Stomach smooth muscle (tissue), 2 donors: Measurements from ENCODE around the gene AGER.
"Not testable (repeated sequence)": the region's sequence is repeated elsewhere in the genome, so short reads cannot be mapped to it uniquely, and the experiment has no call there.

Experiments
- H3K27ac ChIP-seq: one replicate; pipeline ENCODE4 v1.7.0; 2013; ENCODE audit warnings: mild to moderate bottlenecking, low read length, inconsistent platforms
- H3K27me3 ChIP-seq, 2 donors: one replicate each; pipeline ENCODE4 v1.7.0; 2013; ENCODE audit warnings: low read length in 2 of 2; ENCODE audit not compliant: insufficient read depth in 2 of 2, control insufficient read depth in 1 of 2
- H3K36me3 ChIP-seq, 2 donors: one replicate each; pipeline ENCODE4 v1.7.0; 2013; ENCODE audit warnings: low read length in 2 of 2; ENCODE audit not compliant: control insufficient read depth in 2 of 2, insufficient read depth in 2 of 2
- H3K4me1 ChIP-seq: one replicate; pipeline ENCODE4 v1.7.0; 2013; ENCODE audit warnings: low read length; ENCODE audit not compliant: control insufficient read depth, insufficient read depth
- H3K4me3 ChIP-seq, 2 donors: one replicate each; pipeline ENCODE4 v1.7.0; 2013; ENCODE audit warnings: low read length in 2 of 2
- H3K9ac ChIP-seq, 2 donors: one replicate each; pipeline ENCODE4 v1.7.0; 2013; ENCODE audit warnings: low read length in 2 of 2, mild to moderate bottlenecking in 1 of 2
- H3K9me3 ChIP-seq, 2 donors: one replicate each; pipeline ENCODE4 v1.7.0; 2013; ENCODE audit warnings: low read length in 2 of 2; ENCODE audit not compliant: control insufficient read depth in 2 of 2
- donor health status: healthy.
- donor health status: Pancreatic carcinoma.

The AGER gene

GRCh38 chr6:32146687-32147086 lies 37.4 kb downstream of the AGER start:
- Histone ChIP-seq H3K4me1 (peaks cover 20% of the 10 kb centered on the region), H3K4me3 (no peak overlapping the region), H3K9me3 (no peaks in the 10 kb centered on the region), H3K36me3 (peaks cover 3 to 5% of the 10 kb centered on the region in 2 donors), H3K27me3 (no peaks in the 10 kb centered on the region), H3K9ac (no peak overlapping the region), H3K27ac (no peak overlapping the region)

- Histone ChIP-seq H3K36me3 (peaks cover 3 to 5% of the 10 kb centered on the region in 2 donors), H3K27ac (no peak overlapping the region), H3K4me1 (peaks cover 17% of the 10 kb centered on the region), H3K9ac (no peak overlapping the region), H3K9me3 (no peaks in the 10 kb centered on the region), H3K4me3 (no peak overlapping the region), H3K27me3 (no peaks in the 10 kb centered on the region)
Observed at GRCh38 chr6:32146287-32146686, 37.8 kb downstream of the AGER start.

DNA sequence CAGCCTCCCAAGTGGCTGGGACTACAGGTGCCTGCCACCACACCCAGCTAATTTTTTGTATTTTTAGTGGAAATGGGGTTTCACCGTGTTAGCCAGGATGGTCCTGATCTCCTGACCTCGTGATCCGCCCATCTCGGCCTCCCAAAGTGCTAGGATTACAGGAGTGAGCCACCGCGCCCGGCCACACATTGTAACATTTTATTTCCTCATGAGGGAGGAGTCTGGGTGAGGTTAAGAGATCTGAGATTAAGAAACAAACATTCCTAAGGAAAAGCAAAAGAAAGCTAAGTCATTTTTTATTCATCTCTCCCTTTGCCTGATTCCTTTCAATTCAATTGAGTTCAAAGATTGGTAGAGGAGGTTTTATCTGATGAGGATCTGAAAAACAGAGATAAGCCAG lies 39.8 kb downstream of the AGER start:
- not testable (repeated sequence) for H3K4me1 ChIP-seq, H3K27ac ChIP-seq, H3K36me3 ChIP-seq, H3K9me3 ChIP-seq, H3K27me3 ChIP-seq, H3K9ac ChIP-seq, H3K4me3 ChIP-seq

DNA sequence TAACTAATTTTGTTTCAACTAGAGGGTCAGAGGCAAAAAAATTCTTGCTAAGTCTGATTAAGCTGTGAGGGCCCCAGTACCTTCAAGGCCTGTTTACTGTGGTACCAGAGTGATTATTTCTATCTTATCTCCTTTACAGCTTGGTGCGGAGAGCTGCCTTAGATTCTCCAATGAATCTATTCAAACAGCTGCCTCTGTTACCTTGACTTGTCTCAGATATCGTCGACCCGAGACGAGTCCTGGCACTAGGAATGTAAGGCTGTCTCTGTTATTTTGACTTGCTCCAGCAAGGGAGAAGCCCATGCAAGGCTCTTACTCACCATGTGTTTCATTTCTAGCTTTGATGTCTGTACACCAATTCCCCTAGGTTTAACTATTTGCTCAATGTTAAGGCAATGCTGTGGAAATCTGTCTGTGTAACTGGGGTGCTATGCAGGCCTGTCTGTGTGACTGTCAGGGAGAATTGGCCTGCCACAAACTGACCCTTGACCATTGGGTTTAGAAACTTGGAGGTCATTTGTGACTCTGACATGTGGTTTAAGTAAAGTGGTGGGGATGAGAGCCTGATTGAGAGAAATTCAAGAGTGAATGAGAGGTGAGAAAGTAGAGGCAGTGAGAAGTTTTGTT lies 43.5 kb downstream of the AGER start:
- Histone ChIP-seq H3K9ac (no peak overlapping the region), H3K27ac (no peak overlapping the region), H3K27me3 (no peaks in the 10 kb centered on the region)

DNA sequence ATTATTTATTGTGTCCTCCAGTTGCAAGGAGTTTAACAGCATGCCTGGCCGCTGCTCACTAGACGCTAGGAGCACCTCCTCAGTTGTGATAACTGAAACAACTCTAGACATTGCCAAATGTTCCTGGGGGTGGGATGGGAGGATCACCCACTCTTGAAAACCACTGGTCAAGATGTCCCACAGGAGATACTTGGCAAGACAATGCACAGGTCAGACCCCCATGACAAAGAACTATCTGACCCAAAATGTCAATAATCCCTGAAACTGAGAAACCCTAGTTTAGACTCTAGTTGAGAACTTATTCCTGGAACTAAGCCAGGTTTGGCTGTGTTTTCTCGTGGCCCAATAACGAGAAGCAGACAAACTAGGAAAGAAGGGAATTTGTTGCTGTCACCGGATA lies 44.5 kb downstream of the AGER start:
- Histone ChIP-seq H3K4me3 (no peak overlapping the region), H3K27me3 (no peaks in the 10 kb centered on the region), H3K36me3 (no peaks in the 10 kb centered on the region), H3K27ac (no peak overlapping the region), H3K4me1 (no peaks in the 10 kb centered on the region), H3K9me3 (no peaks in the 10 kb centered on the region), H3K9ac (no peak overlapping the region)

More for the DNA sequence above, 43.5 kb downstream of the AGER start:
- Histone ChIP-seq H3K4me1 (no peaks in the 10 kb centered on the region), H3K36me3 (no peaks in the 10 kb centered on the region), H3K4me3 (no peak overlapping the region), H3K9me3 (no peaks in the 10 kb centered on the region)

DNA sequence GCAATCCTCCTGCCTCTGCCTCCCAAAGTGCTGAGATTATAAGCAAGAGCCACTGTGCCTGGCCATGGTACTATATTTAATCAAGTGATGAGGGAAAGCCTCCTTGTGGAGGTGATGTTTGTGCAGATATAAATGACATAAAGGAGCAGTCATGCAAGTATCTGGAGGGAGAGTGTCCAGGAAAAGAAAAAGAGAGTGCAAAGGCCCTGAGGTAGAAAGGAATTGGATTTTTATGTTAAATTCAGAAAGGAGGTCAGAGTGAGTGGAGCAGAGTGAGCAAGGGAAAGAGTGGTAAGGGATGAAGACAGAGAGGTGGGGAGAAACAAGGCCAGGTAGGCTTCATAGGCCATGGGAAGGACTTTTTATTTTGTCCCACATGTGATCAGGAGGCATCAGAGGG lies 46.6 kb downstream of the AGER start:
- Histone ChIP-seq H3K4me1 (no peaks in the 10 kb centered on the region), H3K9me3 (no peaks in the 10 kb centered on the region), H3K27me3 (no peaks in the 10 kb centered on the region), H3K36me3 (no peaks in the 10 kb centered on the region), H3K9ac (no peak overlapping the region), H3K27ac (no peak overlapping the region), H3K4me3 (no peak overlapping the region)

DNA sequence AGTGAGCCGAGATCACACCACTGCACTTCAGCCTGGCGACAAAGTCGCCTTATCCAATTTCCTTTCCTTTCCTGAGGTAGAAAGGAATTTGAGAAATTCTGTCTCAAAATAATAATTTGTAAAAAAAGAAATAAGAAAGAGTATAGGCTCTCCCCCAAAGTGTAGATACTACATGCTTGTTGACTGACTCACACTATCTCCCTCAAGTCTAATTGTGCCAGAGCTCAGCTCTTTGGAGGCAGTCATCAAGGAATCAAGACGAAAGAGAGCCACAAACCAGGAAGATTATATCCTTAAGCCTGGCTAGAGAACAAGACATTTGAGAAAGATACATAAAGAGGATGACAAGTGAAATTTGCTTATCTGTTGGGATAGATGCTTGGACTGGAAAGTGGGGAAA lies 50.3 kb downstream of the AGER start:
- H3K36me3 ChIP-seq: no peaks in the 10 kb centered on the region
- no peak overlapping the region for H3K4me3 ChIP-seq
- no peak overlapping the region for H3K27ac ChIP-seq
- H3K4me1 ChIP-seq: peaks cover 9% of the 10 kb centered on the region
- no peak overlapping the region for H3K9ac ChIP-seq
- H3K9me3 ChIP-seq: no peaks in the 10 kb centered on the region
- H3K27me3 ChIP-seq: no peaks in the 10 kb centered on the region

DNA sequence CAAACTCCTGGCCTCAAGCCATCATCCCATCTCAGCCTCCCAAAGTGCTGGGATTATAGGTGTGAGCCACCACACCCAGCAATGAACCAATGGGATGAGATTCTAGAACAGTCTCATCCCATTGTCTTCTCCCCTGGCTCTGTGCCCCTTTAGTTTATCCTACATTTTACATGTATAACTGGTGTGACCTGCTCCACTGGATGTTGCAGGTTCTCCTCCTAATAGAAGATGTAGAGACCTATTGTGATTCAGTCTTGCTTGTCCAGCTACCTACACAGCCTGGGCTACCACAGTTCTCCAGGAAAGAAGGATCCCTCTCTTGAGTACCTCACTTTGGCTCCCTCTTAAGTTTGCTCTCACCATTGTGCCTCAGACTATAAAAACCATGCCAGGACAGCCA lies 51.9 kb downstream of the AGER start:
- no peak overlapping the region for H3K27ac ChIP-seq
- H3K9me3 ChIP-seq: no peaks in the 10 kb centered on the region
- no peak overlapping the region for H3K9ac ChIP-seq
- H3K4me1 ChIP-seq: peaks cover 22% of the 10 kb centered on the region
- no peak overlapping the region for H3K4me3 ChIP-seq
- H3K36me3 ChIP-seq: no peaks in the 10 kb centered on the region
- no peaks in the 10 kb centered on the region for H3K27me3 ChIP-seq

DNA sequence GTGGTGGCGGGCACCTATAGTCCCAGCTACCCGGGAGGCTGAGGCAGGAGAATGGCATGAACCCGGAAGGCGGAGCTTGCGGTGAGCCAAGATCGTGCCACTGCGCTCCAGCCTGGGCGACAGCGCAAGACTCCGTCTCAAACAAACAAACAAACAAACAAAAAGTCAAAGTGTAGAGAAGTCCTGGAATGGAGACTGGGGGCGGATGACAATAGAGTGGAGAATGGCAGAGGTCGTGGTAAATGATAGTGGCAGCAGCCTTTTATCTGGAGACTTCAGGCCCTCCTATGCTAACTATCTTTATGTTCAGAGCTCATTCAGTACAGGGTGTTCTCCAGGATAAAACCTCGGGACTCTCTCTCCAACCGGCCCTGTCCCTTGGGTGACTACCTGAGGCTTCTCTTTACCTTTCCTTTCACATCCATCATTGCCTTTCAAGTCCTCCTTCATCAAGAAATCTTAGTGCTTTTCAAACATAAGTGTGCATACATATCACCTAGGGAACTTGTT lies 52.6 kb downstream of the AGER start:
- Histone ChIP-seq H3K4me3 (no peak overlapping the region), H3K9me3 (no peaks in the 10 kb centered on the region), H3K27me3 (no peaks in the 10 kb centered on the region), H3K9ac (no peak overlapping the region), H3K27ac (no peak overlapping the region), H3K4me1 (peaks cover 27% of the 10 kb centered on the region), H3K36me3 (peaks cover 2 to 3% of the 10 kb centered on the region in 2 donors)
